ENCODE results near the gene NIT2.

The NIT2 gene

GRCh38 chr3:100399341-100400071 is 64.9 kb downstream of the NIT2 start:
- no peak for DNase-seq

- peak in 2 of 4 experiments; percentile 6 to 14 for DNase-seq
Measured at GRCh38 chr3:100400419-100400779, 65.8 kb downstream of the NIT2 start.

GRCh38 chr3:100400780-100401673 is 66.5 kb downstream of the NIT2 start, which contains the start of the genes LNP1 and TOMM70:
Gene LNP1, plus strand, starts transcription at chr3:100401539. Its CDS starts 28,191 bp downstream, at chr3:100429730.
Gene TOMM70, minus strand, starts transcription at chr3:100401089. Its CDS starts 140 bp downstream, at chr3:100400949.
- peak; percentile 78 to 87 (median 84) for DNase-seq

GRCh38 chr3:100401674-100402041 is 67.1 kb downstream of the NIT2 start:
- peak; percentile 6 to 43 (median 11) for DNase-seq

GRCh38 chr3:100402256-100402655 is 67.7 kb downstream of the NIT2 start:
- DNase-seq: no peak

- DNase-seq: no peak
Measured at GRCh38 chr3:100402891-100403290, 68.3 kb downstream of the NIT2 start.

- DNase-seq: no peak
Measured at GRCh38 chr3:100403362-100404249, 69.0 kb downstream of the NIT2 start.

GRCh38 chr3:100404250-100404548 is 69.6 kb downstream of the NIT2 start:
- DNase-seq: no peak

GRCh38 chr3:100407164-100407563 is 72.6 kb downstream of the NIT2 start:
- DNase-seq: no peak

GRCh38 chr3:100407977-100408532 is 73.5 kb downstream of the NIT2 start:
- no peak for DNase-seq

All from activated CD4-positive, CD25-positive, alpha-beta regulatory T cell (primary cell).